ENCODE results near the gene RINL.
A peak's percentile ranks its signal among the peaks of the same experiment; 100 is the strongest.
"Not testable (repeated sequence)": the region's sequence is repeated elsewhere in the genome, so short reads cannot be mapped to it uniquely, and the experiment has no call there.

The RINL gene

DNA sequence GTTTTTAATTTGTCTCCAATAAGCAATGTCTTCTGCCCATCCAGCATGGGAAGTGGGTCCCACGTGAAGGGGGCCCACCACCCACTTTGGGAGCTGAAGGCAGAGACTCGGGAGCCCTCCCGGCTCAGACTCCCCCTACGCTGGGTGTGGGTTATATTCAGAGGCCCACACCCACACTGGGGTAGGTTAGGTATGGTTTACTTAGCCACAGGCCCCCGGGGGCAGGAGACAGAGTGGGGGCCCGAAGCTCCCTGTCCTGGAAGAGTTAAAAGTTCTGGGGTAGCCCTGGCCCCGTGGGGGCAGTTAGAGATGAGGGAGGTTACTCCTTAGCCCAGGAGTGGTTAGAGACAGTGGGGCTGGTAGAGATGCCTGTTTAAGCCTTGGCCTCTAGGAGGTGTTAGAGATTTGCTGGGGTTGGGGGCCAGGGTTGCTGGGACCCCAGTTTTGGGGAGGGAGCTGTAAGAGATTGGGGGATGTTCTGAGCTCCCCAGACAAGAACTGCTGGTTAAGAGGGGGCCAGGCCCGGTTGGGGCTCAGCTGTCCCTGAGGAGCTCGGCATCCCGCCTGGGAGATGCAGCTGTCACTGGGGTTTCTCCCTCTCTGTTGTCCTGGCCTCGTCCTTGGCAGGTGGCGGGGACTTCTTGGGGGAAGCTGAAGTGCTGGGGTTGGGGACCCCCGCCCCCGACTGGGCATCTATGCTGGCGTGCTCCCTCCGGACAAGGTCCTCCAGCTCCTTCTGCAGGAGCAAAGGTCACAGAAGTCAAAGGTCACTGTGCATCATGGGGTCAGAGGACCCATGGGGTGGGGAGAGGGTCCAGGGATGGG is 712 bp upstream of the RINL start:
- TF ChIP-seq, protein P1, sequence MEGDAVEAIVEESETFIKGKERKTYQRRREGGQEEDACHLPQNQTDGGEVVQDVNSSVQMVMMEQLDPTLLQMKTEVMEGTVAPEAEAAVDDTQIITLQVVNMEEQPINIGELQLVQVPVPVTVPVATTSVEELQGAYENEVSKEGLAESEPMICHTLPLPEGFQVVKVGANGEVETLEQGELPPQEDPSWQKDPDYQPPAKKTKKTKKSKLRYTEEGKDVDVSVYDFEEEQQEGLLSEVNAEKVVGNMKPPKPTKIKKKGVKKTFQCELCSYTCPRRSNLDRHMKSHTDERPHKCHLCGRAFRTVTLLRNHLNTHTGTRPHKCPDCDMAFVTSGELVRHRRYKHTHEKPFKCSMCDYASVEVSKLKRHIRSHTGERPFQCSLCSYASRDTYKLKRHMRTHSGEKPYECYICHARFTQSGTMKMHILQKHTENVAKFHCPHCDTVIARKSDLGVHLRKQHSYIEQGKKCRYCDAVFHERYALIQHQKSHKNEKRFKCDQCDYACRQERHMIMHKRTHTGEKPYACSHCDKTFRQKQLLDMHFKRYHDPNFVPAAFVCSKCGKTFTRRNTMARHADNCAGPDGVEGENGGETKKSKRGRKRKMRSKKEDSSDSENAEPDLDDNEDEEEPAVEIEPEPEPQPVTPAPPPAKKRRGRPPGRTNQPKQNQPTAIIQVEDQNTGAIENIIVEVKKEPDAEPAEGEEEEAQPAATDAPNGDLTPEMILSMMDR (IDR thresholded peaks at IDR 0.05; ENCODE audit: borderline replicate concordance, control extremely low read depth, extremely low read depth, insufficient read depth, missing control alignments) = no peak
- DNase-seq (ENCODE audit: low spot score) = peak; percentile 50
- in situ Hi-C loops (cut with MboI; ENCODE audit: low sequenced_read_pairs, unreplicated experiment) = no loop called here

DNA sequence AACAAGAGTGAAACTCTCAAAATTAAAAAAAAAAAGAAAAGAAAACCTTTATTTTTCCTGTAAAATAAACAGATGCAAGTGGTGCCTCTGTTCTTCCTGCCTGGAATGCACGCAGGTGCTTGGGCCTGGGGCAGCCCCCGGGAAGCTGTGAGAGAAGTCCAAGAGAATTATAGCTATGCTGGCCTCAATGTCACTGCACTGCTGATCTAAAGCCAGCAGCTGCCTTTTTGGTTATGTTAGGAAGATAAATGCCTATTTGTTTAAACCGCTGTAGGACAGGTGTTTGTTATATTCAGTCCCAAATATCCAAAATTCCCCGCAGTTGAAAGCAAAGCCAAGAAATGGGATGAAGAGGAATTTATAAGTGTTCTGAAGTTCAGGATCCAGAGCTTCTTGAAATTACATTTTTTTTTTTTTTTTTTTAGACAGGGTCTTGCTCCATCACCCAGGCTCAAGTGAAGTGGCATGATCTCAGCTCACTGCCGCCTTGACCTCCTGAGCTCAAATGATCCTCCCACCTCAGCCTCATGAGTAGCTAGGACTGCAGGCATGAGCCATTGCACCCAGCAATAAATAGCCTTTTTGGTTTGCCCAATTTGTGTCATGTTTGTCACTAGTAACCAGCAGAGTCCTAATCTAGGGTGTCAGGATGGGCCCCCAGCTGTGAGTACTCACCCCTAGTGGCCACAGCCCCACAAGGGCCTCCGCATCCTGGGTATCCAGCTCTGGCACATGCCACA is 2.2 kb downstream of the RINL start:
- DNase-seq (ENCODE audit: low spot score) = no peak
- TF ChIP-seq, protein P1 (IDR thresholded peaks at IDR 0.05; ENCODE audit: borderline replicate concordance, control extremely low read depth, extremely low read depth, insufficient read depth, missing control alignments) = no peak

DNA sequence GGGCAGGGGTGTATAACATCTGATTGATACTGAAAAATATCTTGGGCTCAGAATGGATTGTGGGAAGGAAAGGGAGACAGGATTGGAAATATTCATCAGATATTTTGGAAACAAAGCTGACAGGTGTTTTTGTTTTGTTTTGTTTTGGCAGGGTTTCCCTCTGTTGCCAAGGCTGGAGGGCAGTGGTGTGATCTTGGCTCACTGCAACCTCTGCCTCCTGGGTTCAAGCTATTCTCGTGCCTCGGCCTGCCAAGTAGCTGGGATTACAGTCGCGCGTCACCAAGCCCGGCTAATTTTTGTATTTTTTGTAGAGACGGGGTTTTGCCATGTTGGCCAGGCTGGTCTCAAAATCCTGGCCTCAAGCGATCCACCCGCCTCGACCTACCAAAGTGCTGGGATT is 4.7 kb downstream of the RINL start:
- in situ Hi-C loops (cut with MboI; ENCODE audit: low sequenced_read_pairs, unreplicated experiment); DNase-seq (ENCODE audit: low spot score): not testable (repeated sequence)

More for the DNA sequence above, 2.2 kb downstream of the RINL start:
- in situ Hi-C loops (cut with MboI; ENCODE audit: low sequenced_read_pairs, unreplicated experiment) = no loop called here

DNA sequence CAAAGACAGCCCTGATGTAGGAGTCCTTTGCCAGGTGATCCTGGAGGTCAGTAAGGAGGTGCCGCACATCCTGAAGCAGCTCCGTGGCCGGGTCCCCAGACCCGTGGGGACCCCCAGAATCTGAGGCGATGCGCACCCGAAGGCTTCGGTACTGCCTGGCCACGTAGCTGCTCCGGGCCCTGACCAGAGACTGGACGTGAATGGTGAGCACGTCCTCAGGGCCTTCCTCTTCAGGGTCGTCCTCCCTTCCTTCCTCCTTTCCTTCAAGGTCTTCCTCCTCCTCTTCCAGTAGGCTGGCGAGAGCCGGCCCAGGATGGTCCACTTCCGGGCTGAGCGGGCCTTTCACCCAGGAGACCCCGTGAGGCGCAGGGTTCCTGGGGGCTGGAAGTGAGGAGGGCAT is 7.5 kb downstream of the RINL start:
- TF ChIP-seq, protein P1 (IDR thresholded peaks at IDR 0.05; ENCODE audit: borderline replicate concordance, control extremely low read depth, extremely low read depth, insufficient read depth, missing control alignments) = no peak
- no peak for DNase-seq (ENCODE audit: low spot score)
- in situ Hi-C loops (cut with MboI; ENCODE audit: low sequenced_read_pairs, unreplicated experiment) = no loop called here

DNA sequence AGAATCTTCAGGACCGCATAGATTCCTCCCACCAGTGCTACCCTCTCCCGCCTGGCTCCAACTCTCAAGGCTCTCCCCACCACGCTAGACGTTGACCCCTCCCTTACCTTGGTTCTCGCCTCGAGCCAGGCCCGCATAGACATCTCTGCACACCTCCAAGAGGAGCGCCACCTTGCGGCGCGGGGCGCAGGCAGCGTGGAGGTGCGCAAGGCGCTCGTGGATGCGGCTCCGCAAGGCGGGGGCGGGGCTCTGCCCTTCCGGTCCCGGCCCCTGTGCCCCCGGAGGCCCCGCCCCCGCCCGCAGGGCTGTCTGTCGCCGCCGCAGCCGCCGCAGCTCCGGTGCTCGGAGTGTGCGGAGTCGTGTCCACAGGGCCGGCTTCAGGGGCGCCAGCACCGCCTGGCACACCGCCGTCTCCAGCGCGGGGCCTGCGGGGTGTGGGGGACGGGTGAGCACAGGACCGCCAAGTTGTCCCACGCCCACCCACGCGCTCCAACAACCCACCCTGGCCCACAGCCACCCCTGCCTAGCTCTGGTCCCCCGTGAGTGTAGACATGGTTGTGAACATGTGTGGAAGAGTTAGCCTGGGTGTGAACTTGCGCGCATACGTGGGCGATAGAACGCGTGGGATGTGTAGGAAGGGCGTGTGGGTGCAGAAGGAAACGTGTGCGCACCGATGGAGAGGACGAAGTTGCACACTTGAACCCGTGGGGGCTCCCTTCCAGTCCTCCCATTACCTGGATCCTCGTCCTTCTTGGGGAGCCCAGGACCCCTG is 8.1 kb downstream of the RINL start:
- DNase-seq (ENCODE audit: low spot score) = peak; percentile 92
- TF ChIP-seq, protein P1 (IDR thresholded peaks at IDR 0.05; ENCODE audit: borderline replicate concordance, control extremely low read depth, extremely low read depth, insufficient read depth, missing control alignments) = peak; percentile 93
- in situ Hi-C loops (cut with MboI; ENCODE audit: low sequenced_read_pairs, unreplicated experiment) = no loop called here

DNA sequence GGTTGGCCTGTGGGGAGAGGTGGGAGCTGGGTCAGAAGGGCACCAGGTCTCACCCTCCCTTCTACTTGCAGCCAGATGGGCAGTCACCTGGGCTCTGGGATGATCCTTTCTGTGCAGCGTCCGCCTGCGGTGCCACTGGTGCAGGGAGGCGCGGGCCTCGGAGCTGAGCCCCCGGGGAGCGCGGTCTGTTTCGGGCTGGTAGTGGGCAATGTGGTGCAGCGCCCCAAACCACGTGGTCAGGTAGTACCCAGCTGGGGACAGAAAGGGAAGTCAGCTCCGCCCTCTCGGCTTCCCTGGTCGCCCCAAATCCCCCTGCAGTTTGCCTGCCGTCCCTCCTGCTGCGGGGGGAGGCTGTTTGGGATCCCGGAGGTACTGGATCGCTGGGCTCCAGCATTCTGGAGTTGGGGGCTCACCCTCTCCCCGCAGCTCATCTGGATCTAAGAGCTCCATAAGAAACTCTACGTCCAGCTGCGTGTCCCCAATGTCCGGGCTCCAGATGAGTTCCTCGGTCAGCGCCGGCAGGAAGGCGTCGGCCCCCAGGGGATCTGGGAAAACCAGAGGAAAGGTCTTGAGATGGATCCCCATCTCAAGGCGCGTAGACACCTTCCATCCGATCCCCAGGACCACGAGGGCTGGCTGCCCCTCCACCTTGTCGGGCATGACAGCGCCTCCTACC is 8.8 kb downstream of the RINL start:
- TF ChIP-seq, protein P1 (IDR thresholded peaks at IDR 0.05; ENCODE audit: borderline replicate concordance, control extremely low read depth, extremely low read depth, insufficient read depth, missing control alignments) = no peak
- in situ Hi-C loops (cut with MboI; ENCODE audit: low sequenced_read_pairs, unreplicated experiment) = no loop called here
- DNase-seq (ENCODE audit: low spot score) = peak; percentile 42
